Measurements from ENCODE around the gene MEX3D. TPM values are rescaled to one million over a fixed set of nuclear protein-coding genes. Genes with fewer than 3 reads are reported as not detected.
A peak's percentile ranks its signal among the peaks of the same experiment; 100 is the strongest.
"Not testable (repeated sequence)": the region's sequence is repeated elsewhere in the genome, so short reads cannot be mapped to it uniquely, and the experiment has no call there.

MEX3D gene
- total and polyA plus RNA-seq, 9 donors, result 23.8 to 40.3 (median 31.7) TPM

- 76% methylated on average over 5 of the region's 12 CpGs for WGBS (ENCODE audit: insufficient coverage)
- H3K4me3 ChIP-seq (ENCODE audit: low read length), result no peak overlapping the region
- DNase-seq, result no peak
- H3K36me3 ChIP-seq (ENCODE audit: control insufficient read depth, insufficient read depth, low read length), result peaks cover 24% of the 10 kb centered on the region
- peaks cover 10% of the 10 kb centered on the region for H3K4me1 ChIP-seq (ENCODE audit: control insufficient read depth, insufficient read depth, low read length)
- no peaks in the 10 kb centered on the region for H3K27me3 ChIP-seq (ENCODE audit: control insufficient read depth, insufficient read depth, low read length)
- H3K27ac ChIP-seq (ENCODE audit: low read length), result no peak overlapping the region
- H3K9me3 ChIP-seq (replicated peaks; ENCODE audit: control insufficient read depth, low read depth, low read length), result no peaks in the 10 kb centered on the region
Measured at GRCh38 chr19:1558552-1558951, 9.6 kb downstream of the MEX3D start.

GRCh38 chr19:1556390-1557070 is 11.6 kb downstream of the MEX3D start:
- H3K36me3 ChIP-seq (ENCODE audit: control insufficient read depth, insufficient read depth, low read length), result peaks cover 24% of the 10 kb centered on the region
- no peaks in the 10 kb centered on the region for H3K27me3 ChIP-seq (ENCODE audit: control insufficient read depth, insufficient read depth, low read length)
- H3K9me3 ChIP-seq (replicated peaks; ENCODE audit: control insufficient read depth, low read depth, low read length), result no peaks in the 10 kb centered on the region
- DNase-seq, result no peak
- no peak overlapping the region for H3K4me3 ChIP-seq (ENCODE audit: low read length)
- H3K4me1 ChIP-seq (ENCODE audit: control insufficient read depth, insufficient read depth, low read length), result peaks cover 10% of the 10 kb centered on the region
- WGBS (ENCODE audit: insufficient coverage), result 94% methylated on average over 62 of the region's 66 CpGs
- H3K27ac ChIP-seq (ENCODE audit: low read length), result no peak overlapping the region

GRCh38 chr19:1555487-1556389 is 12.4 kb downstream of the MEX3D start:
- H3K4me3 ChIP-seq (ENCODE audit: low read length), result no peak overlapping the region
- 94% methylated on average over 109 of the region's 121 CpGs for WGBS (ENCODE audit: insufficient coverage)
- no peaks in the 10 kb centered on the region for H3K27me3 ChIP-seq (ENCODE audit: control insufficient read depth, insufficient read depth, low read length)
- H3K27ac ChIP-seq (ENCODE audit: low read length), result no peak overlapping the region
- H3K9me3 ChIP-seq (replicated peaks; ENCODE audit: control insufficient read depth, low read depth, low read length), result no peaks in the 10 kb centered on the region
- peaks cover 20% of the 10 kb centered on the region for H3K36me3 ChIP-seq (ENCODE audit: control insufficient read depth, insufficient read depth, low read length)
- peaks cover 4% of the 10 kb centered on the region for H3K4me1 ChIP-seq (ENCODE audit: control insufficient read depth, insufficient read depth, low read length)
- DNase-seq, result no peak

- WGBS (ENCODE audit: insufficient coverage), result 80% methylated on average over 6 of the region's 24 CpGs
- no peak overlapping the region for H3K4me3 ChIP-seq (ENCODE audit: low read length)
- no peaks in the 10 kb centered on the region for H3K9me3 ChIP-seq (replicated peaks; ENCODE audit: control insufficient read depth, low read depth, low read length)
- peaks cover 16% of the 10 kb centered on the region for H3K36me3 ChIP-seq (ENCODE audit: control insufficient read depth, insufficient read depth, low read length)
- no peak overlapping the region for H3K27ac ChIP-seq (ENCODE audit: low read length)
- H3K27me3 ChIP-seq (ENCODE audit: control insufficient read depth, insufficient read depth, low read length), result no peaks in the 10 kb centered on the region
- no peaks in the 10 kb centered on the region for H3K4me1 ChIP-seq (ENCODE audit: control insufficient read depth, insufficient read depth, low read length)
- DNase-seq, result no peak
Measured at GRCh38 chr19:1554968-1555367, 13.2 kb downstream of the MEX3D start.

GRCh38 chr19:1553415-1553814 is 14.7 kb downstream of the MEX3D start:
- no peaks in the 10 kb centered on the region for H3K27me3 ChIP-seq (ENCODE audit: control insufficient read depth, insufficient read depth, low read length)
- no peaks in the 10 kb centered on the region for H3K4me1 ChIP-seq (ENCODE audit: control insufficient read depth, insufficient read depth, low read length)
- H3K27ac ChIP-seq (ENCODE audit: low read length), result no peak overlapping the region
- no peaks in the 10 kb centered on the region for H3K9me3 ChIP-seq (replicated peaks; ENCODE audit: control insufficient read depth, low read depth, low read length)
- WGBS (ENCODE audit: insufficient coverage), result 71% methylated on average over 8 of the region's 10 CpGs
- H3K36me3 ChIP-seq (ENCODE audit: control insufficient read depth, insufficient read depth, low read length), result peaks cover 16% of the 10 kb centered on the region
- DNase-seq, result no peak
- no peak overlapping the region for H3K4me3 ChIP-seq (ENCODE audit: low read length)

GRCh38 chr19:1551068-1552040 is 16.8 kb downstream of the MEX3D start:
- no peak overlapping the region for H3K4me3 ChIP-seq (ENCODE audit: low read length)
- 78% methylated on average over 9 of the region's 17 CpGs for WGBS (ENCODE audit: insufficient coverage)
- no peaks in the 10 kb centered on the region for H3K27me3 ChIP-seq (ENCODE audit: control insufficient read depth, insufficient read depth, low read length)
- H3K4me1 ChIP-seq (ENCODE audit: control insufficient read depth, insufficient read depth, low read length), result peaks cover under 1% of the 10 kb centered on the region
- H3K36me3 ChIP-seq (ENCODE audit: control insufficient read depth, insufficient read depth, low read length), result peaks cover 9% of the 10 kb centered on the region
- H3K27ac ChIP-seq (ENCODE audit: low read length), result no peak overlapping the region
- no peaks in the 10 kb centered on the region for H3K9me3 ChIP-seq (replicated peaks; ENCODE audit: control insufficient read depth, low read depth, low read length)
- no peak for DNase-seq

GRCh38 chr19:1549332-1549945 is 18.7 kb downstream of the MEX3D start:
- WGBS (ENCODE audit: insufficient coverage), result 94% methylated on average over 4 of the region's 4 CpGs
- peaks cover 5% of the 10 kb centered on the region for H3K4me1 ChIP-seq (ENCODE audit: control insufficient read depth, insufficient read depth, low read length)
- H3K27ac ChIP-seq (ENCODE audit: low read length), result no peak overlapping the region
- no peak for DNase-seq
- H3K36me3 ChIP-seq (ENCODE audit: control insufficient read depth, insufficient read depth, low read length), result peaks cover 5% of the 10 kb centered on the region
- H3K27me3 ChIP-seq (ENCODE audit: control insufficient read depth, insufficient read depth, low read length), result peaks cover 7% of the 10 kb centered on the region
- H3K4me3 ChIP-seq (ENCODE audit: low read length), result no peak overlapping the region
- H3K9me3 ChIP-seq (replicated peaks; ENCODE audit: control insufficient read depth, low read depth, low read length), result no peaks in the 10 kb centered on the region

- Histone ChIP-seq H3K4me3 (ENCODE audit: low read length) (no peak overlapping the region), H3K4me1 (ENCODE audit: control insufficient read depth, insufficient read depth, low read length) (peaks cover 13% of the 10 kb centered on the region), H3K9me3 (replicated peaks; ENCODE audit: control insufficient read depth, low read depth, low read length) (no peaks in the 10 kb centered on the region), H3K27me3 (ENCODE audit: control insufficient read depth, insufficient read depth, low read length) (peaks cover 13% of the 10 kb centered on the region), H3K27ac (ENCODE audit: low read length) (peak overlapping the region; percentile 69), H3K36me3 (ENCODE audit: control insufficient read depth, insufficient read depth, low read length) (no peaks in the 10 kb centered on the region)
- DNase-seq, result peak; percentile 92
- WGBS (ENCODE audit: insufficient coverage), result 7% methylated on average over 11 of the region's 17 CpGs
Measured at GRCh38 chr19:1540365-1540925, 27.7 kb downstream of the MEX3D start.

GRCh38 chr19:1539749-1540148 is 28.4 kb downstream of the MEX3D start:
- H3K27ac ChIP-seq (ENCODE audit: low read length); H3K36me3 ChIP-seq (ENCODE audit: control insufficient read depth, insufficient read depth, low read length); DNase-seq; H3K9me3 ChIP-seq (replicated peaks; ENCODE audit: control insufficient read depth, low read depth, low read length); H3K4me3 ChIP-seq (ENCODE audit: low read length): not testable (repeated sequence)
- peaks cover 14% of the 10 kb centered on the region for H3K27me3 ChIP-seq (ENCODE audit: control insufficient read depth, insufficient read depth, low read length)
- H3K4me1 ChIP-seq (ENCODE audit: control insufficient read depth, insufficient read depth, low read length), result peaks cover 13% of the 10 kb centered on the region
- no CpG with 5 or more reads among the region's 11 CpGs for WGBS (ENCODE audit: insufficient coverage)
